Muscle of back (tissue), 11 donors: ENCODE measurements around the gene XYLT1. TPM values are rescaled to one million over a fixed set of nuclear protein-coding genes. Genes with fewer than 3 reads are reported as not detected.

Experiments
- DNase-seq, 3 donors: peaks; one replicate each; pipeline versions ENCODE4 v3.0.0 to v3.0.0-alpha.2; 2013
- polyA plus RNA-seq, 10 donors: library from polyadenylated mRNA; unstranded; fragments of 120-200 nt; gene quantifications; one replicate each; pipeline ENCODE4 v1.2.1, GENCODE V29; 2013; ENCODE audit not compliant: insufficient read length in 10 of 10

The XYLT1 gene
- polyA plus RNA-seq, 10 donors = 3.9 to 8.5 (median 6.4) TPM

DNA sequence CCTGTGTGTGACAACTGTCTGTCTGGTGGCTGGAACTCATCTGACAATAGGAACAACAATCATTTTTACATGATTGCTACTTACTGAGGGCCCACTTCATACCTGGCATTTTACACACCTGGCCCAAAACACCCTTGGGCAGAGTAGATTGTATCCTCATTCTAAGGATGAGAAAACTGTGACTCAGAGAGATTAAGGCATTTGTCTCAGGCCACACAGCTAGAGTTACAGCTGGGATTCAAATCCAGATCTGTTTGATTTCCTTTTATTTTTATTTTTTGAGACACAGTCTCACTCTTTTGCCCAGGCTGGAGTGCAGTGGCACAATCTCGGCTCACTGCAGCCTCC is 242.1 kb downstream of the XYLT1 start:
- DNase-seq = no peak

DNA sequence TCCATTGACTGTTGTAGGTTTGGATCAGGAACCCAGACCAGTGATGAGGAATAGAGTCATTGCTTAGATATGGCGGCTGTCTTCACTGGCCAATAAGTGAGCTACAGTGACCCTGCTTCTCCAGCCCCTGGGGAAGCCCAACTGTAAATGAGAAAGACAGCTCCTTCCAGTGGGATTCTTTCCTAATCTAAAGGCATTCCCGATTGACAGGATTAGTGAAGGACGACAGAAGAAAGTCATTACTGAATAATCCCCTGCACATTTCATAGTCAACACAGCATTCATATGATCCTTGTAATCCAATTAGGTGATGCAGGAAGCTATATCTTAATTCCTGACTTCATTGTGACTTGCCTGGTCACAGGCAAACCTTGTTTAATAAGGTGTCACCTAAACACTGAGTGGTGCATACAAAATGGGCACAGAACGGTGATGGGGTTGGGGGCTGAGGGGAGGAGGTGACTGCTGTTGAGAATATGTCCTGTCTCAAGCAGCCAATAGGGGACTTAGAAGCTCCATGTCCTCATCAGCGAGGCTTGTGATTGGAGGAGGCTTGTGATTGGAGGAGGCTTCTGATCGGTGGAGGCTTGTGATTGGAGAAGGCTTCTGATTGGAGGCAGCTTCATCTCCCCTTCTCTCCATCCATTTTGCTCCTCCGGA is 242.6 kb downstream of the XYLT1 start:
- DNase-seq = no peak

DNA sequence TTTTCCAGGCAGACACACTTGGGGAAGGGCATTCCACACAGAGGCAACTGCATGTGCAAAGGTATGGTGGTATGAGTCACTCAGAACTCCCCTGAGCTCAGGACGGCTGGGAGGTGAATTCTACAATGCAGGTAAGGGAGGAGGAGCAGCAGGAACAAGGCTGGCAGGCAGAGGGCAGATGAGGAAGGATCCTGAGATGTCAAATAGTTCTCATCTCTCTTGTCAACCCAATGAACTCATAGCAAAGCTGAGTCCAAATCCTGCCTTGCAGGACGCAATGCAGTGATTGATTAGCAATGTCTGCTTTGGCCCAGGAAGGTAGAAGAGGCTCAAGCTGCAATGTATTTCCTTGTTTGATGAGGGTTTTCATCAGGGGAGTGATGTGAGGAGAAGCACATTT is 243.5 kb downstream of the XYLT1 start:
- no peak for DNase-seq

DNA sequence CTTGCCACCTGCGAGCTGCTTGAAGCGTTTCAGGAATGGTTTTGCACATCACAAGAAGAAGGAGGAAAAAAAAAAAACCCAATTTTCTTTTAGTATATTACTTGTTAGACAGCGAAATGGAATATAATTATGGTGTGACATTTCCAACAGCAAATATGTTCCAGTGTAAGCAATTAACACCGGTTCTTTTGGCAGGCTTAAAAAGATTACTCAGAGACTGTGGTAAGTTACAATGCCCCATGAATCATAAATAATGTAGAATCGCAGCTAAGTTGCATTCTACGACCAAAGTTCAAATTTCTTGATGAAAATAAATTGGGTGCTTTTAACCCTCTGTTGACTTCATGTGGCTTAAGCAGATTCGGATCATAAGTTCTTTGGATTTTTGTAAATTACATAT is 245.2 kb downstream of the XYLT1 start:
- DNase-seq = peak in 1 of 3 donors; percentile 43

DNA sequence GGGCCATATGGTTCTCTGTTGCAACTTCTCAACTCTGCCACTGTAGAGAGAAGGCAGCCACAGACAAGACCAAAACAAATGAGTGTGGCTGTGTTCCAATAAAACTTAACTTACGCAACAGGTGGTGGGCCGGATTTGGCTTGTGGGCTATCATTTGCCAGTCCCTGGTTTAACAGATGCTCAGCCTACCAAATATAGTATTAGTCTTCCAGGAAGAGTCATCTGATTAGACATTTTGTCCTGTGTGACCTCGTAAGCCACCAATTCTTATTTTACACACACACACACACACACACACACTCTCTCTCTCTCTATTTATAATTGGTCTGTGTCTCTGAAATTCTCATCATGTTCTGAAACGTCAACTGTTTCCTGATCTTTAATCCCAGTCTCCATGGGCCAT is 245.9 kb downstream of the XYLT1 start:
- DNase-seq = peak; percentile 71 to 91 (median 79)

DNA sequence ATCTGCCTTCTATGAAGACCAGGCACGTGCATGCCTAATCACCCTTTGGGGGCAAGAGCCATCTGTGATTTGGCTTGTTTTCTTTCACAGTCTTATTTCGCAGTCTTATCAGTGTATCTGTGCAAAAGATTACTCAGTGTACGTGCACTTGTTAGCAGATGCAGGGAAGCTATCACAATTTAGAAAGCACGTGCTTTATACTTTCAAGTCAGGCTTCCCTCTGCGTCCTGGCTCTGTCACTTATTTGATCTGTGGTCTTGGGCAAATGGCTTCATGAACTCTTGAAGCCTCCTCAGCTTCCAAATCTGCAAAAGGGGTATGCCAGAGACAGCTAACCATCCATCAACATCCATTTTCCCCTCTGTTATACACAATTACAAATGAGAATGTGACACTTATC is 246.4 kb downstream of the XYLT1 start:
- no peak for DNase-seq

DNA sequence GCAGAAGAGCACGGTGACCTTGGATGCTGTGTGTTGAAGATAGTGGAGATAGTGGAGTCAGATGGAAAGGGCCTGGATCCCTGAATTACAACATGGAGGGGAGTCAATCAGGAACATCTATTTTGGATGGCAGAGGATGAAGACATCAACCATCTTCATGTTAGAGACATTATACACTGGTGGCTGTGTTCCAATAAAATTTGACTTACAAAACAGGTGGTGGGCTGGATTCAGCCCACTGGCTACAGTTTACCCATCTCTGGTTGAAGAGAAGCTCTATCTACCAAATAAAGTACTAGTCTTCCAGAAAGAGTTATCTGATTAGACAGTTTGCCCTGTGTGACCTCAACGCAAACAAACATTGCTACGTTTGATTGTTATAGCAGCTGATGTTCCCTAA is 247.2 kb downstream of the XYLT1 start:
- DNase-seq = no peak

DNA sequence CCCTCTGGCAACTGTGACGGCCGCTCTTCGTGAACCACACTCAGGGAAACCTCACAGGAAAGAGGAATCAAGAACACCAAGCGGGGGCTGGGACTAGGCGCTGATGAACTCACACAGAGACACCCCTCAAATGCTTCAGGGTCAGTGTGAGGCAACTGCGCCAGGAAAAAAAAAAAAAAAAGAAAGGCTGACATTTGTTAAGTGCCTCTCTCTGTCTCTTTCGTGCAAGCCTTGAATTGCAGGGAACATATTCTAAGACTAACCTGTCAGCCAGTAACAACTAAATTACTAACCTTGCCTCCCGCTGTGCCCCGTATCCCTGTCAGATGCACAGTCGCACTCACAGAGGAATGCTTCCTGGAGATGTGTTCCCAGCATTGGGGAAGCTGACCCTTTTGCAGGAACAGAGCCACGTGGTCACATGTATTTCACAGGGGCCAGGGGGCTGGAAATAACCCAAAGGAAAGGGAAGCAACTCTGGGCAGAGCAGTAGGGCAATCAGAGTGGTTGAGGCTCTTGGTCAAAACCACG is 247.8 kb downstream of the XYLT1 start:
- peak in 2 of 3 donors; percentile 7 to 28 for DNase-seq

DNA sequence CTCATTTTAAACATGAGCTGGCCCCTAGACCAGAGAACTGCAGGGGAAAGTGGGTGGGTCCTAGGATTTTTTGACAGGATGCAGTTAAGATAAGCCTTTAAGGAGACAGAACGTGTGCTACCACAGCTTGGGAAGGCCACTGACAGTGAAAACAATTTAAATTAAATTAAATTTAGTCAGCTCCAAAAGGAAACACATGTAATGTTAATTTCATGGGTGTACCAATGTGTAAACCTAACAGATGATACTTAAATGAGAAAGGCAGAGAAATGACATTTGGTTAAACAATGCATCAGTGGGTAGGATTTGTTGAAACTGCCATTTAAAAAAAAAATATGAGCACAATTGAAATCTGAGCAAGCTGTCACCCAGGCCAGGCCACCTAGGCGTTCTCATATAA is 250.8 kb downstream of the XYLT1 start:
- no peak for DNase-seq

DNA sequence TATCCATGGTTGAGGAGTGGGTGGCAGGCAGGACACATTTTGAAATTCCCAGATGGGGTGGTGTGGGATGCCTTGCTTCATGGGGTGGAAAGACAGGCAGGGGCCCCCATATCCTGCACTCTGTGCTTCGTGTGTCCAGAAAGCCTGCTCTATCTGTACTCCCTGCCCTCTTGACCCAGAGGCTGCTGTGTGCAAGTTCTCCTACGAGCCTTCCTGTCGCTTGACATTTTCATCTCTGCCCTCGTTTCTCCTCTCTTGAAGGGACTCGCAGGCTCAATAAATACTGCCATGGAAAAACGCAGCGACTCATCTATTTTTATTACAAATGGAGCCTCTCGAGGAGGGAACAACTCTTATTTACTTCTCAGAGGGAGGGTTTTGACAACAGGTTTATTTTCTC is 254.8 kb downstream of the XYLT1 start:
- DNase-seq = no peak

DNA sequence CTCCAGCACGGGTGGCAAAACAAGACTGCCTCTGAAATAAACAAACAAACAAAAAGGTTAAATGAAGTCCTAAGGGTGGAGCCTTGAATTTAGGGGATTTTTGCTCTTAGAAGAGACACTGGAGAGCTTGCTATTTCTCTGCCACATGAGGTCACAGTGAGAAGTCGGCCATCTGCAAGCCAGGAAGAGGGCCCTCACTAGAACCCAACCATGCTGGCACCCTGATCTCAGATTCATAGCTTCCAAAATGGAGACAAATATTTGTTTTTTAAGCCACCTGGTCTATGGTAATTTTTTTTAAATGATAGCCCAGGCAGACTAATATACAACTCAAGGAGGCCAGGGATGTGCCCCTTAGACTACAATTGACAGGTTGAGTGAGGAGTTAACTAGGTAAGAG is 255.5 kb downstream of the XYLT1 start:
- DNase-seq = no peak

DNA sequence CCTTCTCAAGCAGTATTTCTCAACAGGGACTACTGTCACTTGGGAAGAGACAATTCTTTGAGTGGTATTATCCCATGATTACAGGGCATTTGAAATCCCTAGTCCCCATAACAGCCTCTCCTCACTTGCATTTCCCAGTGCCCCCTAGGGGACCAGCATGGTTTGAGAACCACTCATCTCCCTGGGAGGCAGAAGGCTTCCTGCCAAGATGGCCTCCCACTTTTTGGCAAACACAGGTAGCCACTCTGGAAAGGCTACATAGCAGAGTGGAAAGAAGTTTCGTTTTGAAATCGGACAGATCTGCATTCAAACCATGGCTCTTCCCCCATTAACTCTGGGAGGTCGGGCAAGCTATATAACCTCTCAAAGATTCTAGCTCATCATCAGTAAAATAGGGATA is 256.8 kb downstream of the XYLT1 start:
- DNase-seq = no peak

DNA sequence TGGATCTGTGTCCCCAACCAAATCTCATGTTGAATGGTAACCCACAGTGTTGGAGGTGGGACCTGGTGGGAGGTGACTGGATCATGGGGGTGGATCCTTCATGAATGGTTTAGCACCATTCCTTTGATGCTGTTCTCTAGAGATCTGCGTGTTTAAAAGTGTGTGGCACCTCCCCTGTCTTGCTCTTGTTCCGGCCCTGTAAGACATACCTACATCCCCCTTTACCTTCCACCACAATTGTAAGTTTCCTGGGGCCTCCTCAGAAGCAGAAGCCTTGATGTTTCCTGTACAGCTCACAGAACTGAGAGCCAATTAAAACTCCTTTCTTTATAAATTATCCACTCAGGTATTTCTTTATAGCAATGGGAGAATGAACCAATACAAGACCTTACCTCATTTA is 257.7 kb downstream of the XYLT1 start:
- no peak for DNase-seq

DNA sequence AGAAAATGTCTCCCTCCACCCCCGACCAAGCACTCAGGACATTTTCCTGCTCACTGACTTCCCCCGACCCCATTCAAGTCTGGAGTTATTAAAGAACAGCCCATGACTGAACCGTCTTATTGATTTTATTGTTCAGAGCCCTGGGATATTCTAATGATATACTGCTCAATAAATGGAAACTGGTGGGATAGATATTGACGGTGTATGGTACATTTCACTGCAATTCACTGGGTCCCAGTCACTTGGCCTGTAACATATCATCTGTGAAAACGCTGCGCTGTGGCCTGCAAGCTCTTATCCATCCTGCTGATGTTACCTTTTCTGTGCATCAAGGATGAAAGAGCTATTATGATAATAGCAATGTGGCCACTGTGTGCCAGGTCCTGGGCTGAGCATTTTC is 258.2 kb downstream of the XYLT1 start:
- no peak for DNase-seq

DNA sequence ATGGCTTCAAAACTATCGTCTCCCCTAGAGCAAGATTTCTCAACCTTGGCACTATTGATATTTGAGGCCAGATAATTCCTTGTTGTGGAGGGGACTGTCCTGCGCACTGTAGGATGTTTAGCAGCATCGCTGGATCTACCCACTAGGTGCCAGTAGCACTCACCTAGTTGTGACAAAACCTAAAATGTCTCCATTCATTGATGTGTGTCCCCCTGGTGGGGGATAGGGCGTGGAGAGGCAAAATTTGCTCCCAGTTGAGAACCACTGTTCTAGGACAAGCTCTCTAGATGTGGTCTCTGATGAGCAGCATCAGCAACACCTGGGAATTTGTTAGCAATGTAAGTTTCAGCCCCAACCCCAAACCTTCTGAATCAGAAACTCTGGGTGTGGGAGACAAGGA is 259.0 kb downstream of the XYLT1 start:
- DNase-seq = no peak

DNA sequence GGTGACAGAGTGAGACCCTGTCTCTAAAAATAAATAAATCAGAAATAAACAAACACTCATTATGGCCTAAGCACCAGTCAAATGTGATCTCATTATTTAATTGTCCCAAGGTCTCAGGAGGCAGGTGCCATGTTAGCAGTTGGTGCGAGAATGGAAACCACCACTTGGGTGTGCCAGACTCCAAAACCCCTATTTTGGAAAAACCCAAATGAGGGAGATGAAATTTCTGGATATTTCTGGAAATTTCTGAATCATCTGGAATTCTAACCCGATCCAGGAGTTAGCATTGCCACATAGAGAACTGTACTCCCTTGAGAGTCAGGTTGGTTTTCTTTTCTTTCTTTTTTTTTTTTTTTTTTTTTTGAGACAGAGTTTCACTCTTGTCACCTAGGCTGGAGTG is 264.0 kb downstream of the XYLT1 start:
- no peak for DNase-seq

DNA sequence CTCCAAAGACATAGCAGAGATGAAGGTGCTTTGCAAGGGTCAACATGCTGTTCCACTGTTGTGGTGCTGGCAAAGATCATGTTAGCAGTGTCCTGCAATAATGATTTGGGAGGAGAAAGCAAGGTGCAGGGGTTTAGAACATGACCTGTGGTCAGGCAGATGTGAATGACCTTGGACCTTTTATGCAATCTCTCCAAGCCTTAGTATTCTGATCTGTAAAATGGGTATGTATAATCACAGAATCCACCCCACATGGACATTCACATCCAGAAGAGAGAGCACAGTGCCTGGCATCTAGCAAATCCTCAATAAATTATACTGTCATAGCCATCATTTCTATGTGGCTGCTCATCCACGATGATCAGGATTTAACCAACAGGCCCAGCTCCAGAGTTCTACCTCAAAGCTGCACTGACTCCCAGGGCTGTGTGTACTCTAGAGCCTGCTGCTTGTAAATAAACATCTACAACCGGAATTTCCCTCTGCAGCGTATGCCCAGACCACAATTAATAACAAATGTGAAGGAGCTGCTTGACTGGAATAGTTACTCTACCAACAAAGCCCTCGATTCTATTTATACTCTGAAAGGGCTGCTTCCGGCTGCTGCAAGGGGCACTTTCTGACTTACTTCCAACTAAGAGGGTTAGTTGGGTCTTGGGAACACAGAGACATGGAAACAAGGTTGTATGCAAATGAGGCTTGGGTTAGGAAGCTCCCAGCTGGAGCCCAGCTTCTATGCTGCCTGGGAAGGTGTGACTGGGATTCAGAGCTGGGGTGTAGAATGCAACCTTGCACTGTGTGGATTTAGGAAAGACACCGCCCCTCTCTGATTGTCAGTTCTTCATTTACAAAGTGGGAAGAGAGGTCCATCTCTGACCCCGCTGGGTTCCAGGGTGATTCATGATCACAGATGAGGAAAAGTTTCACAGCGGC is 265.2 kb downstream of the XYLT1 start:
- DNase-seq = peak in 1 of 3 donors; percentile 25

DNA sequence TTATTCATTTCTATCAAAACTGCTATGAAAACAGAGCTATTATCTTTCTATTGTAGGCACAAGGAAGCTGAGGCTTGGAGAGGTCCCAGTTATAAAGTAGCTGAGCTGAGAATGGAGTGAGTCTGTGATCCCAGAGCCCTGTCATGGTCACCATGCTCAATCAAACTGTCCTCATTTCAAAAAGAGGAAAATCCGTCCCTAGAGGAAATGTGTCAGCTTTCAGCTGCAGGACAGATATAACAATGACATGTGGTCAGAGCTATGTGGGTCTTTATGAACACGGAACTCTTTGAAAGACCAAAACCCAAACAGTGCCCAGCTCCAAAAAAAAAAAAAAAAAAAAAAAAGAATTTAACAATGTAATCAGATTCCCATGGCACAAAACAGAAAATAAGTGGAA is 266.1 kb downstream of the XYLT1 start:
- DNase-seq = no peak

DNA sequence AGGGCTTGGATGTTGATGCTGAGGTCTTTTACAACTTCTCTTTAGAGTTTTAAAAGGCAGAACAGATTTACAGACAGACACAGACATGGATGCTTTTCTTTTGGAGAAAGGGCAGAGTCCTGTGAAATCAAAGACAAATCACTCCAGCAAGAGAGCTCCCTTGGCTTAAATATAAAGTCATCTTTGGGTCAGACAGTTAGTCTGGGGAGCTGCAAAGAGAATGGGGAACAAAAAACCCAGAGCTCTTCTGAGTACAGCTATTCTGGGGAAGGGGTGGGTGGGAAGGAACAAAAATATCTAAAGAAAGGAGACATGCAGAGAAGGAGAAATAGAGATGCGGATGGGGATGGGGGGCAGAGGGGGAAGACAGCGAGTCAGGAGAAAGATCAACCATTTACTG is 266.6 kb downstream of the XYLT1 start:
- no peak for DNase-seq

DNA sequence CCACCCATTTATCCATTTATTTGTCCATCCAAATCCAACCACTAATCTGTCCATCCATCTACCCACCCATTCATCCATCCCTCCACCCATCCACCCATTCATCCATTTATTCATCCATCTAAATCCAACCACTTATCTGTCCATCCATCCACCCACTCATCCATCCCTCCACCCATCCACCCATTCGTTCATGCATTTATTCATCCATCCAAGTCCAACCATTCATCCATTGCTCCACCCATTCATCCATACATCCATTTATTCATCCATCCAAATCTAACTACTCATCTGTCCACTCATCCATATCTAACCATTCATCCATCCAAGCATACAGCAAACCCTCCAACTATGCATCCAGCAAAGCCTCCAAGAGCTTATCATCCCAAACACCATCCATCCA is 267.3 kb downstream of the XYLT1 start:
- DNase-seq = no peak

DNA sequence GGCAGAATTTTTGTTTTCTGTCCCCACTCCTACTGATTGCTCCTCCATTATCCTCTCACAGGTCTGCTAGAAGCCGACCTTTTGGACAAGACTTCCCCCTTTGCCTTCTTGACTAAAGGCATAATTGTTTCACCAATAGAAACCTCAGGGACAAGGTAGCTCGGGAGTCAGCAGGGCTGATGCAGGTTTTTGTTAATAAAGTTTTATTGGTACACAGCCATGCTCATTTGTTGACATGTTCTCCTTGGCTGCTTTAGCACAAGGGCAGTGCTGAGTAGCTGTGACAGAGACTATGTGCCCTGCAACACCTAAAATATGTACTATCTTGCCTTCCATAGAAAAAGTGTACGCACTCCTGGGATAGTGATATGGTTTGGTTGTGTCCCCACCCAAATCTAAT is 271.6 kb downstream of the XYLT1 start:
- no peak for DNase-seq

DNA sequence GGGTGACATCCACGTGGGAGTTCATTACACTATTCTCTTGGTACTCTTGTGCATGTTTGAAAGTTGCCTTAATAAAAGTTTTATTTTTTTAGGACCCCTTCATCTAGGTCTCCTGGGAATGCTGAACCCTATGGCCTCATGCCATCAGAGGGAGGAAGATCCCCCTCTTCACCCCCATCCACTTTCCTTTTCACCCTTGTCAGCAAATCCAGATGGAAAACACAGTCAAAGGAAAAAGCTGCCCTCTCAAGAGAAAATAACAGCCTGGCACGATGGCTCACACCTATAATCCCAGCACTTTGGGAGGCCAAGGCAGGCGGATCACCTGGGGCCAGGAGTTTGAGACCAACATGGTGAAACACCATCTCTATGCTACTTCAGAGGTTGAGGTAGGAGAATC is 274.2 kb downstream of the XYLT1 start:
- DNase-seq = no peak

DNA sequence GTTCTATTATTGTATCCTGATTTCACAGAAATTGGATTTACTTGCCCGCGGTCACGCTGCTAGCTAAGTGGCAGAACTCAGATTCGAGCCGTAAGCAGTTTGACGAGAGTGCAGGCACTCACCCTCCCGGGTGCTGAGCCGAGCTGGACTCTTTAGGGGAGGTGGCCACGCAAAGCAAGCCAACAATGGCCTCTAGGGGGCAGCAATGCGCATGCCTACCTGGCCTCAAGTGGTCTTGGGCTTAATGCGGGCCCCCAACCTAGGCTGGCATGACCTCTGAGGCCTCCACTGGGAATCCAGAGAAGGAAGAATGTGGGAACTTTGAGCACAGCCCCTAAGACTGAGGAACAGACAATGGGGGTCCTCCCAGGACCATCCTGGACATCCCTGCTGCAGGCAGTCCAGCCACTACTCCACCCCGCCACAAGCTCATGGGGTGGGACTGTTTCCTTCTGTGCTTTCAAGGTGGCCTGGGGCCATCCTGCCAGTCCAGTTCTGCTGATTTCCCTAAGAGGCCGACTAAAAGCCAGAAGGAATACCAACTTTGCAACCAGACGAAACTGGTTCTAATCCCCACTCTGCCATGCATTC is 276.5 kb downstream of the XYLT1 start:
- peak in 2 of 3 donors; percentile 13 to 46 for DNase-seq
